WI38 (cell line): Measurements from ENCODE around the gene NF1.

Experiments used
- H3K4me3 ChIP-seq: 2 replicates; pipeline ENCODE4 v1.5.1; 2011; ENCODE audit warnings: low read depth, mild to moderate bottlenecking, control low read depth, low read length
- TF ChIP-seq, protein P1 (sequence below): IDR thresholded peaks from 2 replicates; pipeline ENCODE4 v1.5.1; 2012; ENCODE audit warnings: low read depth, mild to moderate bottlenecking, control low read depth, low read length

NF1 gene

DNA sequence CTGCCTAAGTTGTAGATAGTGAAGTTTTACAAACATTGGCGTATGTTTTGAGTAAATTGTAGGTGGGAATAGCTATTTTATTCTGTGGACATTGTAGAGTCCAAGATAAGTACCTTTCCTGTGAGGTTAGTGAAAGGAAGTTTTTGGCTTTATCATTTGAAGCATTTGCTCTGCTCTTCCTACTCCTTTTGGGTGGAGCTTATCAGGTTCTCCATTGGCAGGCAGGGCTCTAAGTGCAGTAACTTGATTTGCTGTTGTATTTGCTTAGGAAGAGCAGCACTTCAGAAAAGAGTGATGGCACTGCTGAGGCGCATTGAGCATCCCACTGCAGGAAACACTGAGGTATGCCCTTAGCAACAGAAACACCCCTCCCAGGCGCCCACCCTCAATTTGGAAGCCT lies 132.2 kb downstream of the NF1 start:
- TF ChIP-seq, protein P1, sequence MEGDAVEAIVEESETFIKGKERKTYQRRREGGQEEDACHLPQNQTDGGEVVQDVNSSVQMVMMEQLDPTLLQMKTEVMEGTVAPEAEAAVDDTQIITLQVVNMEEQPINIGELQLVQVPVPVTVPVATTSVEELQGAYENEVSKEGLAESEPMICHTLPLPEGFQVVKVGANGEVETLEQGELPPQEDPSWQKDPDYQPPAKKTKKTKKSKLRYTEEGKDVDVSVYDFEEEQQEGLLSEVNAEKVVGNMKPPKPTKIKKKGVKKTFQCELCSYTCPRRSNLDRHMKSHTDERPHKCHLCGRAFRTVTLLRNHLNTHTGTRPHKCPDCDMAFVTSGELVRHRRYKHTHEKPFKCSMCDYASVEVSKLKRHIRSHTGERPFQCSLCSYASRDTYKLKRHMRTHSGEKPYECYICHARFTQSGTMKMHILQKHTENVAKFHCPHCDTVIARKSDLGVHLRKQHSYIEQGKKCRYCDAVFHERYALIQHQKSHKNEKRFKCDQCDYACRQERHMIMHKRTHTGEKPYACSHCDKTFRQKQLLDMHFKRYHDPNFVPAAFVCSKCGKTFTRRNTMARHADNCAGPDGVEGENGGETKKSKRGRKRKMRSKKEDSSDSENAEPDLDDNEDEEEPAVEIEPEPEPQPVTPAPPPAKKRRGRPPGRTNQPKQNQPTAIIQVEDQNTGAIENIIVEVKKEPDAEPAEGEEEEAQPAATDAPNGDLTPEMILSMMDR = no peak
- H3K4me3 ChIP-seq = no peak overlapping the region

DNA sequence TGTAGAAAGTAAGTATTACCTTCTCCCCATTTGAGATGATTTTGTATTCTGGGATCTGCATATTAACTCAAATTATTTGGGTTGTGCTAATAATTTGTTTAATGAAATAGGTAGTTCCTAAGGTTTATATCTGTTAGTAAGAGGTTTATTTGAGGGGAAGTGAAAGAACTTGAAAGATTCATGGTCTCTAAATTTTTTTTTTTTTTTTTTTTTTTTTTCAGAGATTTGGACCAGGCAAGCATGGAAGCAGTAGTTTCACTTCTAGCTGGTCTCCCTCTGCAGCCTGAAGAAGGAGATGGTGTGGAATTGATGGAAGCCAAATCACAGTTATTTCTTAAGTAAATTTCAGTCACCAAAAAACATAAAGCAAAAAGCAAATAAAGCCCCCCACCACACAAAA lies 137.1 kb downstream of the NF1 start:
- TF ChIP-seq, protein P1 = no peak
- no peak overlapping the region for H3K4me3 ChIP-seq

DNA sequence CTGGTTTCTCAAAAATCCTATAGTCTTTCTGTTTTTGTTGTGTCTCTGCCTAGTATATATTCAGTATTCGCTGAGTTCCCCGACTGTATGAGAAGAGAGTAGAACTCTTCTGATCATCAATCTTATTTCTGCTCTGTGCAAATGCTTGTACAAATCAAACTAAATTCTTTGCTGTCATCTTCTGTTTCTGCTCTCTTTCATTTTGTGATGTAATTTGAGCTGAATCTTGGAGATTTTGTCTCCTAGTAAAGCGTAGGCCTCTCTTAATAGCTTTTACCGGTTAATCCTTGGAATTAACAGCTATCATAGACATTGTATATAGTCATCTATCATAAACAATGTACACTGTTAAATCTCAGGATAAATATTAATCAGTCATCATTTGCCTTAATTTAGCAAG lies 140.3 kb downstream of the NF1 start:
- TF ChIP-seq, protein P1 = no peak
- H3K4me3 ChIP-seq = no peak overlapping the region

DNA sequence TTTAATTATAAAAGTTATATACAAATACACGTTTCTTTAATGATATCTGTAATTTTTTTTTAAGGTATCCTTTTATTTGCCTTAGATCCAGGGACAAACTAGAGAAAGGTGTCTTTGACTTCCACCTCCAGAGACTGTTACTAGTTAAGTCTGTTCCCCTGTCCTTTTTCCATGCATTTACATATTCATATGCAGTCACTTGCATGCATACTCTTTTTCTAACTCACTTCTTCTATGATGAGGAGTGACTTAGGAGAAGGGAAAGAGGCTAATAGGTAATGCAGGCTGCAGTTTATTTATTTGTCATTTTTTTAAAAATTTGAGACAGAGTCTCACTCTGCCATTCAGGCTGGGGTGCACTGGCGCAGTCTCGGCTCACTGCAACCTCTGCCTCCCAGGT lies 141.4 kb downstream of the NF1 start:
- no peak overlapping the region for H3K4me3 ChIP-seq
- TF ChIP-seq, protein P1 = no peak

GRCh38 chr17:31236712-31237111 lies 141.9 kb downstream of the NF1 start:
- TF ChIP-seq, protein P1 = no peak

DNA sequence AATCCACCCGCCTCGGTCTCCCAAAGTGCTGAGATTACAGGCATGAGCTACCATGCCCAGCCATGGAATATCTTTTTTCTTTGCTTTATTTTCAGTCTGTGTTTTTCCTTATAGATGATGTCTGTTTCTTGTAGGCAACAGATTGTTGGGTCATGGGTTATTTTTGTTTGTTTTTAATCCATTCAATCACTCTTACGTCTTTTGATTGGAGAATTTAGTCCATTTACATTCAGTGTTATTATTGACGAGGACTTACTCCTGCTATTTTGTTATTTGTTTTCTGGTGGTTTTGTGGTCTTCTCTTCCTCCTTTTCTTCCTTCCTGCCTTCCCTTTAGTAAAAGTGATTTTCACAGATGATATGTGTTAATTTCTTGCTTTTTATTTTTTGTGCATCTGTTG lies 146.3 kb downstream of the NF1 start:
- TF ChIP-seq, protein P1 = no peak
- no peak overlapping the region for H3K4me3 ChIP-seq

More at GRCh38 chr17:31236712-31237111, 141.9 kb downstream of the NF1 start:
- no peak overlapping the region for H3K4me3 ChIP-seq

- H3K4me3 ChIP-seq = no peak overlapping the region
- TF ChIP-seq, protein P1 = no peak
Measured at GRCh38 chr17:31248986-31249834, 154.4 kb downstream of the NF1 start.
